GM12875 (cell line): Measurements from ENCODE around the gene RARRES2.

Experiments
- H3K4me3 ChIP-seq: one replicate; pipeline ENCODE4 v1.5.1; 2011; ENCODE audit warnings: low read depth, low read length, control low read depth
- TF ChIP-seq, protein P1 (sequence below): IDR thresholded peaks from 2 replicates; pipeline ENCODE4 v1.5.1; 2011; ENCODE audit warnings: low read depth, mild to moderate bottlenecking, control low read depth, inconsistent platforms, low read length, moderate library complexity, borderline replicate concordance; ENCODE audit not compliant: insufficient read depth

RARRES2 gene

DNA sequence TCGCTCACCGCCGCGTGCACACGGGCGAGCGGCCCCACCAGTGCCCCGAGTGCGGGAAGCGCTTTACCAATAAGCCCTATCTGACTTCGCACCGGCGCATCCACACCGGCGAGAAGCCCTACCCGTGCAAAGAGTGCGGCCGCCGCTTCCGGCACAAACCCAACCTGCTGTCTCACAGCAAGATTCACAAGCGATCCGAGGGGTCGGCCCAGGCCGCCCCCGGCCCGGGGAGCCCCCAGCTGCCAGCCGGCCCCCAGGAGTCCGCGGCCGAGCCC, 30.5 kb upstream of the RARRES2 start:
- no peak overlapping the region for H3K4me3 ChIP-seq
- TF ChIP-seq, protein P1, sequence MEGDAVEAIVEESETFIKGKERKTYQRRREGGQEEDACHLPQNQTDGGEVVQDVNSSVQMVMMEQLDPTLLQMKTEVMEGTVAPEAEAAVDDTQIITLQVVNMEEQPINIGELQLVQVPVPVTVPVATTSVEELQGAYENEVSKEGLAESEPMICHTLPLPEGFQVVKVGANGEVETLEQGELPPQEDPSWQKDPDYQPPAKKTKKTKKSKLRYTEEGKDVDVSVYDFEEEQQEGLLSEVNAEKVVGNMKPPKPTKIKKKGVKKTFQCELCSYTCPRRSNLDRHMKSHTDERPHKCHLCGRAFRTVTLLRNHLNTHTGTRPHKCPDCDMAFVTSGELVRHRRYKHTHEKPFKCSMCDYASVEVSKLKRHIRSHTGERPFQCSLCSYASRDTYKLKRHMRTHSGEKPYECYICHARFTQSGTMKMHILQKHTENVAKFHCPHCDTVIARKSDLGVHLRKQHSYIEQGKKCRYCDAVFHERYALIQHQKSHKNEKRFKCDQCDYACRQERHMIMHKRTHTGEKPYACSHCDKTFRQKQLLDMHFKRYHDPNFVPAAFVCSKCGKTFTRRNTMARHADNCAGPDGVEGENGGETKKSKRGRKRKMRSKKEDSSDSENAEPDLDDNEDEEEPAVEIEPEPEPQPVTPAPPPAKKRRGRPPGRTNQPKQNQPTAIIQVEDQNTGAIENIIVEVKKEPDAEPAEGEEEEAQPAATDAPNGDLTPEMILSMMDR: no peak

DNA sequence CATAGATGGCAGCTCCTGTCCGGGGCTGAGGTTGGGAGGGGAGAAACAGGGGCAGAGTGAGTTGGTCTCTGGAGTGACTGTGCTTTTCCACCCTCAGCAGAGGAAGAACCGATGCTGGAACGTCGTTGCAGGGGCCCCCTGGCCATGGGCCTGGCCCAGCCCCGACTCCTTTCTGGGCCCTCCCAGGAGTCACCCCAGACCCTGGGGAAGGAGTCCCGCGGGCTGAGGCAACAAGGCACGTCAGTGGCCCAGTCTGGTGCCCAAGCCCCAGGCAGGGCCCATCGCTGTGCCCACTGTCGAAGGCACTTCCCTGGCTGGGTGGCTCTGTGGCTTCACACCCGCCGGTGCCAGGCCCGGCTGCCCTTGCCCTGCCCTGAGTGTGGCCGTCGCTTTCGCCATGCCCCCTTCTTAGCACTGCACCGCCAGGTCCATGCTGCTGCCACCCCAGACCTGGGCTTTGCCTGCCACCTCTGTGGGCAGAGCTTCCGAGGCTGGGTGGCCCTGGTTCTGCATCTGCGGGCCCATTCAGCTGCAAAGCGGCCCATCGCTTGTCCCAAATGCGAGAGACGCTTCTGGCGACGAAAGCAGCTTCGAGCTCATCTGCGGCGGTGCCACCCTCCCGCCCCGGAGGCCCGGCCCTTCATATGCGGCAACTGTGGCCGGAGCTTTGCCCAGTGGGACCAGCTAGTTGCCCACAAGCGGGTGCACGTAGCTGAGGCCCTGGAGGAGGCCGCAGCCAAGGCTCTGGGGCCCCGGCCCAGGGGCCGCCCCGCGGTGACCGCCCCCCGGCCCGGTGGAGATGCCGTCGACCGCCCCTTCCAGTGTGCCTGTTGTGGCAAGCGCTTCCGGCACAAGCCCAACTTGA, 29.9 kb upstream of the RARRES2 start:
- TF ChIP-seq, protein P1: no peak
- H3K4me3 ChIP-seq: no peak overlapping the region

DNA sequence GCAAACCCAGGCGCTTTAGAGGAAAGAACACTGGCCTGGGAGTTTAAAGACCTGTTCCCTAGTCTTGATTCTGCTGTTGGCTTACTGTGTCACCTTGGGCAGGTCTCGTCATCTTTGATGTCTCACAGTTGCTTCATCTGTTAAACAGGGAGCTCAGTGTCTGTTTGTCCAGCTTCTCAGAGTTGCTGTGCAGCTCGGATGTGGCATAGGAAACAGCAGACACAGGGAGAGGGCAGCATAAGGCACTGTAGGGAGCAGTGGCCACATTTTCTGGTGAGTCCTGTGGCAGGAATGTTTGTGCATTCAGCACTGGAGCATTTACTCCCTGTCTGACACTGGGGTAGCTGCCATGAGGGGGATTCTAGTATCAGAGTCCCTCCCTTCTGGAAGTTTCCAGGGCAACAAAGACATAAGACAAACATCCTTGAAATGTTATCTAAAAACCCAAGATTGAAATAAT, 29.2 kb upstream of the RARRES2 start:
- peak overlapping the region; percentile 95 for H3K4me3 ChIP-seq
- TF ChIP-seq, protein P1: no peak

DNA sequence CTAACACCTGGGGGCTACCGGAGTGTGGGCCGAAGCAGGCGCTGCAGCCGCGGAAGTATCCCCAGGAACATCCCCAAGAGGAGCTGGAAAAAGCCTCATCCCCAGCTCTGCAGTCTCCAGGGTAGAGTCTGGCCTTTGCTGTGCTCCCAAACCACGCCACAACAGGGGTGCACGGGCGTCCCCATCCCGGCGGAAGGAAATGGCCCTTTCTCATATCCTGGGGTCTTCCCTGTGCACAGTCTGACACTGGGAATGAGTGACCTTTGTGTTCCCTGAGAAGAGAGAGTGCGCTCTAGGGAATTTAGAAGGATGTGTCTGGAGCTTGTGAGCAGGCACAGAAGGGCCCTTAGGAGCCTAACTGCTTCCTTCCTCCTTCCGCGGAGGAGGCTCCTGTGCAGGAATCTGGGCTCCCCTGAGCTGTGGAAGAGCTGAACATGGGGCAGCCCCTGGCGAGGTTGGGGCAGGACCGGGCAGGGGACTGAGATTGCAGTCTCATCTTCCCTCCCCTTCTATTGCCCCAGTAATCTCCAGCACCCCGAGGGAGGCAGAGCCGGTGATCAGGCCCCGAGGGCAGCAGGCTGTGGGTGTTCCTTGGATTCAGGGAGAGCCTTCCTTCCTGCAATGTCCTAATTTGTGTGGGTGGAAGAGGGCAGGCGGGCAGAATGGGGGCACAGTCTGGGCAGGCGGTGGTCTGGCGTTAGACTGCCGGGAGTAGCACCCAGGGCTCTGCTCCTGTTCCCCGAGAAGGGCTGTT, 28.5 kb upstream of the RARRES2 start:
- TF ChIP-seq, protein P1: no peak
- H3K4me3 ChIP-seq: peak overlapping the region; percentile 95

DNA sequence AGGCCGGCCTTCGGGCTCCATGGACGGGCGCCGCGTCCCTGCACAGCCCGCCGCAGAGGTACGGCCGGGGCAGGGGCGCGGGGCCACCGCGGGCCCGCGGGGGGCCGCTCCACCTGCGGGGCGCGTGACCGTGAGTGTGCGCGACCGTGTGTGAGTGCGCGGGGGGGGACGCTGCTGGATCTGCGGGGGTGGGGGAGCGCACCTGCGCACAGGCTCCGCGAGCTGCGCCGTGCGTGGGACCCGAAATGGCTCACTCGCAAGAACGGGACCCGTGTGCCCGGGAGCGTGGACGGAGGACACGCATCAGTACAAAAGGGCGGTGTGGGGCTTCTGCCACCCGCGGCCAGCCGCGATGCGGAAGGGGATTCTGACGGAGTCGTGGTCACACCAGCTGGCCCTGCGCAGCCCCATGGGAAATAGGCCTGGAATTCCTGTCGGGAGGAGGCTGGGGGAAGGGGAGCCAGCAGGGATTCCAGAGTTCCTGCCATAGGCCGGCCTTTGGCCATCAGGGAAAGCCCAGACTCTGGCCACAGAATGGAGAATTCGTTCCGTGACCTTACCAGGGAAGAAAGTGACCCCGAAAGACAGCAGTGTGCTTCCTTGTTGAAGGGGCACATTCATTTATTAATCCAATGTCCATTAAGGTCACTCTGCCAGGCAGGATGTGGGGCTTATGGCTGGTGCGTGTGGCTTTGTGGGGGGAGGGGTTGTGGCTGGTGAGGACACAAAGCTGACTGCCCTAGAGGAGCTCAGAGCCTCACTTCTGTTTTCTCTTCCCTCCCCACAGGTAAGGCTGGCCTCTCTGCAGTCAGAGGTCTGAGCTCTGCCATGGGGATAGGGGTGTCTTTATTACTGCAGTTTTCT, 27.7 kb upstream of the RARRES2 start:
- H3K4me3 ChIP-seq: peak overlapping the region; percentile 95
- TF ChIP-seq, protein P1: no peak

DNA sequence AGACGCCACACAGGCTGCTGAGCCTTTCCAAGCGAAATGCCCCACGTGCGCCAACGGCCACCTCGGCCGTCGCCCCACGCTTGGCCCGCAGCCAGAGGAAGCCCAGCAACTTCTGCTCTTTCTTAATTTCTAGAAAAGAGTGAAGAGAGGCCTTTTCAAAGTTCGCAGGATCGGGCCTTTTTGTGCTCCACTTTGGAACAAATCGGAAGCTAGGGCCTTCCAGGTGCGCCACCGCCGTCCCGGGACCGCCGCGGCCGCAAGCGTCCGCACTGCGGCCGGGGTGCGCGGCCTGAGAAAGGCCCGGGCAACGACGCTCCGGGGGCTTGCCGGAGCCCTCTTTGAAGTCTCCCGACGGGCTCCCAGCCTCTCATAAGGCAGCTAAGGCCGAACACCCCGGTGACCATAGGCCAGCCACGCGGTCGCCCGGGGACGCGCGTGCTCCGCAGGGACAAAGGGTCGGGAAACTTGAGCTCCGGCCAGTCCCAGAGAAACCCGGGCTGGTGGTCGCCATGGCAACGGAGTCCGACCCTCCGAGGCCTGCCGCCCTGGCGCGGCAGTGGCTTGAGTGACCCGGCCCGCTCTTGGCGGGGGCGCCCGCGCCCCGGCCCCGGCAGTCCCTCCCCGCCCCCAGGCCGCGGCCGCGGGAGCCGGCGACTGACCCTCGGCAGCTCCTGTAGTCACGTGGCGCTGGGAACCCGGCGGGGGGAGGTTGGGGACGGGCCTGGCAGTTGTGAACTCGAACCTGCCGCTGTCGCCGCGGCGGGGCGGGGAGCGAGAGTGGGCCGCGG, 26.9 kb upstream of the RARRES2 start, which contains the start of gene REPIN1:
TSS of gene REPIN1 (plus strand) at position 727 of the 788 bp plus-strand sequence. CDS start 890 bp downstream, outside the sequence.
- H3K4me3 ChIP-seq: peak within 1 kb of the TSS; percentile 95
- TF ChIP-seq, protein P1: no peak
